ENCODE measurements around the gene CDHR5.

- TF ChIP-seq, protein P1, sequence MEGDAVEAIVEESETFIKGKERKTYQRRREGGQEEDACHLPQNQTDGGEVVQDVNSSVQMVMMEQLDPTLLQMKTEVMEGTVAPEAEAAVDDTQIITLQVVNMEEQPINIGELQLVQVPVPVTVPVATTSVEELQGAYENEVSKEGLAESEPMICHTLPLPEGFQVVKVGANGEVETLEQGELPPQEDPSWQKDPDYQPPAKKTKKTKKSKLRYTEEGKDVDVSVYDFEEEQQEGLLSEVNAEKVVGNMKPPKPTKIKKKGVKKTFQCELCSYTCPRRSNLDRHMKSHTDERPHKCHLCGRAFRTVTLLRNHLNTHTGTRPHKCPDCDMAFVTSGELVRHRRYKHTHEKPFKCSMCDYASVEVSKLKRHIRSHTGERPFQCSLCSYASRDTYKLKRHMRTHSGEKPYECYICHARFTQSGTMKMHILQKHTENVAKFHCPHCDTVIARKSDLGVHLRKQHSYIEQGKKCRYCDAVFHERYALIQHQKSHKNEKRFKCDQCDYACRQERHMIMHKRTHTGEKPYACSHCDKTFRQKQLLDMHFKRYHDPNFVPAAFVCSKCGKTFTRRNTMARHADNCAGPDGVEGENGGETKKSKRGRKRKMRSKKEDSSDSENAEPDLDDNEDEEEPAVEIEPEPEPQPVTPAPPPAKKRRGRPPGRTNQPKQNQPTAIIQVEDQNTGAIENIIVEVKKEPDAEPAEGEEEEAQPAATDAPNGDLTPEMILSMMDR (IDR thresholded peaks at IDR 0.05), result no peak
- no peak for TF ChIP-seq EZH2phosphoT487 (IDR thresholded peaks at IDR 0.05)
Observed at GRCh38 chr11:624705-625635, at the start of gene CDHR5.
